ENCODE results near the gene TLE5. TPM values are rescaled to one million over a fixed set of nuclear protein-coding genes. Genes with fewer than 3 reads are reported as not detected.
"Not testable (repeated sequence)": the region's sequence is repeated elsewhere in the genome, so short reads cannot be mapped to it uniquely, and the experiment has no call there.

Gene TLE5
- total and polyA plus RNA-seq, 7 donors: 561 to 714 (median 588) TPM

DNA sequence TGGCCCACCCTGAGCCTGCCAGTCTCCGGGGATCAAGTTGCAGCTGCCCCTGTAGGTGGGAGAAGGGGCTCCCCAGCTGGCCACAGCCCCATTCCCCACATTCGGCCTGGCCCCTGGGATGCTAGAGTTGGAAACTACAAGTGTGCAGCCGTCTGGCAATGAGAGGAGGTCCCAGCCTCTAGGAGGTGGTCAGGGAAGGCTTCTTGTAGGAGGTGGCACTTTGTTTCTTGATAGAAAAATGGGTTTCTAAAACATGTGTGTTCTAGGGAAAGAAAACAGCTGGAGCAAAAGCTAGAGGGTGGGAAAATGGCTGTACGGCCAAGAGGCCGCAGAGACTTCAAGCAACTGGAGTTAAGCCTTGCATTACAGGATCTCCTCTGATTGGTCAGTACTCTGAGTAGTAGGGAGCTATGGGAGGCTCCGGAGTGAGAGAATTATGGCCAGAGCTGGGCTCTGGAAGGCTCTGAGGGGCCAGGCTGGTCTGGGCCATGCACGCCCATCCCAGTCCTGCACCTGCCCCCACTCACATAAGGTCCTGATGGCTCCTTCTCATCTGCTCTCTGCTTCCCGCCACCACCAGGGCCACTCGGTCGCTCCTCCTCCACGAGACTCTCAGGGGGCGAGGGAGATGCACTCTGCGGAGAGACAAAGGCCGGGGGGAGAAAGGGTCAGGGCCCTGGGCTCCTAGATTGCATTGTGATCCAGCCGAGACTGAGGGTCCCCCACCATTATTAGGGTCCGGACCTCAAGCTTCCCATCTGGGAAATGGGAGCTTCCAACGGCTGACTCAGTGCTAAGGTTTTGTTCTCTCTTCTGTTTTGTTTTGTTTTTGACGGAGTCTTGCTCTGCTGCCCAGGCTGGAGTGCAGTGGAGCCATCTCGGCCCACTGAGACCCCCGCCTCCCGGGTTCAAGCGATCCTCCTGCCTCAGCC is 46.9 kb downstream of the TLE5 start:
- H3K27ac ChIP-seq: no peak overlapping the region
- H3K4me1 ChIP-seq: no peaks in the 10 kb centered on the region
- H3K9me3 ChIP-seq: no peaks in the 10 kb centered on the region
- TF ChIP-seq POLR2AphosphoS5 (IDR thresholded peaks at IDR 0.05) (no peak), EP300 (IDR thresholded peaks at IDR 0.05) (no peak), POLR2A (IDR thresholded peaks at IDR 0.05) (no peak)
- TF ChIP-seq, protein P1, sequence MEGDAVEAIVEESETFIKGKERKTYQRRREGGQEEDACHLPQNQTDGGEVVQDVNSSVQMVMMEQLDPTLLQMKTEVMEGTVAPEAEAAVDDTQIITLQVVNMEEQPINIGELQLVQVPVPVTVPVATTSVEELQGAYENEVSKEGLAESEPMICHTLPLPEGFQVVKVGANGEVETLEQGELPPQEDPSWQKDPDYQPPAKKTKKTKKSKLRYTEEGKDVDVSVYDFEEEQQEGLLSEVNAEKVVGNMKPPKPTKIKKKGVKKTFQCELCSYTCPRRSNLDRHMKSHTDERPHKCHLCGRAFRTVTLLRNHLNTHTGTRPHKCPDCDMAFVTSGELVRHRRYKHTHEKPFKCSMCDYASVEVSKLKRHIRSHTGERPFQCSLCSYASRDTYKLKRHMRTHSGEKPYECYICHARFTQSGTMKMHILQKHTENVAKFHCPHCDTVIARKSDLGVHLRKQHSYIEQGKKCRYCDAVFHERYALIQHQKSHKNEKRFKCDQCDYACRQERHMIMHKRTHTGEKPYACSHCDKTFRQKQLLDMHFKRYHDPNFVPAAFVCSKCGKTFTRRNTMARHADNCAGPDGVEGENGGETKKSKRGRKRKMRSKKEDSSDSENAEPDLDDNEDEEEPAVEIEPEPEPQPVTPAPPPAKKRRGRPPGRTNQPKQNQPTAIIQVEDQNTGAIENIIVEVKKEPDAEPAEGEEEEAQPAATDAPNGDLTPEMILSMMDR (IDR thresholded peaks at IDR 0.05): no peak
- intact Hi-C loops (cut with DNase I): no loop called here
- WGBS, 2 donors: 91 to 95% methylated on average over 22 of the region's 22 CpGs
- H3K36me3 ChIP-seq: peaks cover 4 to 55% (median 10%) of the 10 kb centered on the region in 4 donors
- DNase-seq: no peak
- no peaks in the 10 kb centered on the region for H3K27me3 ChIP-seq
- no peak overlapping the region for H3K4me3 ChIP-seq

DNA sequence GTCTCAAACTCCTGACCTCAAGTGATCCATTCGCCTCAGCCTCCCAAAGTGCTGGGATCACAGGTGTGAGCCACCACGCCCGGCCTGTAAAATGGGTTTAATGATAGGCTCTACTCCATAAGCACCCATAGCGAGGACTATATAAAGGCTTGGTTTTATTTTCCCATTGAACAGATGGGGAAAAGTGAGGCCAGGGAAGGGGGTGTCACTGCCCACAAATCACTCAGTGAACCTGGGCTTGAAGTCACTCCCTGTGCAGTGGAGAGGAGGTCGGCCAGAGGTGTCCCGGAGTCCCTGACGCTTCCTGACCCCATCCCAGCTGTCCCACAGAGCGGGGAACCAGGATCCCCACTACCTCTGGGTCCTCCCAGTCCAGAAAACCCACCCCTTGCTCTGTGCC is 48.2 kb downstream of the TLE5 start:
- peaks cover 7 to 52% (median 14%) of the 10 kb centered on the region in 4 donors for H3K36me3 ChIP-seq

DNA sequence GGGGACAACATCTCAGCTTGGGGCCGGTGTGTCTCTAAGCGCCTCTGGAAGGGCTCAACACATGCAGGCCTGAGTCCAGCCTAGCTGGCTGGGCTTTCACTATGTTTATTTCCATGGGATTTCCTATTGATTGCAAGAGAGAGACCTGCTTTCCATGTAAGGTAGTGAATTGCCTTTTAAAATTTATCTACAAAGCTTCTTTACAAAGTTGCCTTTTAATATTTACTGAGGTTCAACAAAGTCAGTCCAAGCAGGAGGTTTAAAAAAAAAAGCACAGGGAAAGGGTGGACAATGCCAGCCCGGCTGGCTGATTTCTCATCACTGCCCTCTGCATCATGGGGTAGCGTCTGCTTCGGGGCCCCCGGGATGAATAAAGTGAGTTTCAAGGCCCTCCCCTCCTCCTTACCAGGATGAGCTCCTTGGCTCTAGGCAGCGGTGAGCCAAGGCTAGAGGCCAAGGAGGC is 49.0 kb downstream of the TLE5 start:
- Histone ChIP-seq H3K27me3 (no peaks in the 10 kb centered on the region), H3K27ac (no peak overlapping the region), H3K4me3 (no peak overlapping the region), H3K36me3 (peaks cover 12 to 54% (median 17%) of the 10 kb centered on the region in 4 donors), H3K4me1 (no peaks in the 10 kb centered on the region), H3K9me3 (no peaks in the 10 kb centered on the region)
- intact Hi-C loops (cut with DNase I): no loop called here
- TF ChIP-seq POLR2A (IDR thresholded peaks at IDR 0.05) (no peak), POLR2AphosphoS5 (IDR thresholded peaks at IDR 0.05) (no peak), EP300 (IDR thresholded peaks at IDR 0.05) (no peak)
- TF ChIP-seq, protein P1 (IDR thresholded peaks at IDR 0.05): no peak
- no peak for DNase-seq
- 86 to 90% methylated on average over 7 of the region's 7 CpGs for WGBS, 2 donors

More for the DNA sequence above, 48.2 kb downstream of the TLE5 start:
- 95 to 96% methylated on average over 8 of the region's 8 CpGs for WGBS, 2 donors
- Histone ChIP-seq H3K27me3 (no peaks in the 10 kb centered on the region), H3K9me3 (no peaks in the 10 kb centered on the region), H3K4me3 (no peak overlapping the region), H3K4me1 (no peaks in the 10 kb centered on the region), H3K27ac (no peak overlapping the region)
- no peak for TF ChIP-seq POLR2AphosphoS5 (IDR thresholded peaks at IDR 0.05)
- intact Hi-C loops (cut with DNase I): no loop called here
- no peak for DNase-seq

DNA sequence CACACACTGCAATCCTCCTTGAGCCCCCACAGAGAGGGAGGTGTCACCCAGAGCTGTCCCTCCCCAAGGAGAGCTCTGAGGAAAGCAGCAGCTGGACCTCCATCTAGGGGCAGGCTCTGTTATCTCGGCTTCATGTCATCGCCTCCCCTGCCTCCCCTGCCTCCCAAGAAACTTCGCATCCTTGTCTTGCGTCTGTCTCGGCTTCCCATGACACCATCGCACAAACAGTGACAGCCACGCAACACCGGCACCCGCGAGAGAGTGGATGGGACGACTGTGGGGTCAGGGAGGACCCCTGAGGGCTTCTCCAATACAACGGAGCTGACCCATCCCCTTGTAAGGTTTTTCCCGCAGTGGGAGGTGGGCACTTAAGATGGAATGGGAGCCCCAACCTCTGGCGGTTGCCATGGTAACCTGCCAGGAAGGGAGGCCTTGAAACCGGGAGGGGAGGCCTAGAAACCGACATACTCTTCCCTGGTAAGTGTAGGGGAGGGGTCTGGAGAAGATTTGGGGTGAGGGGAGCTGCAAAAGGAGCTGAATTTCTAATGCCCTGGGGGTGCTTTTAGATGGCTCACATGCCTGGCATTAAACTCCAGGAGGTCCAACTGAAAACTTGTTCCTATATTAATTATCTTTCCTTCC is 49.6 kb downstream of the TLE5 start:
- H3K36me3 ChIP-seq: peaks cover 12 to 59% (median 17%) of the 10 kb centered on the region in 4 donors
- WGBS, 2 donors: 85 to 87% methylated on average over 16 of the region's 16 CpGs
- intact Hi-C loops (cut with DNase I): no loop called here
- no peaks in the 10 kb centered on the region for H3K27me3 ChIP-seq
- no peak overlapping the region for H3K27ac ChIP-seq
- H3K9me3 ChIP-seq: no peaks in the 10 kb centered on the region
- TF ChIP-seq EP300 (IDR thresholded peaks at IDR 0.05) (no peak), POLR2AphosphoS5 (IDR thresholded peaks at IDR 0.05) (no peak), POLR2A (IDR thresholded peaks at IDR 0.05) (no peak)
- TF ChIP-seq, protein P1 (IDR thresholded peaks at IDR 0.05): no peak
- H3K4me3 ChIP-seq: no peak overlapping the region
- no peaks in the 10 kb centered on the region for H3K4me1 ChIP-seq
- no peak for DNase-seq

DNA sequence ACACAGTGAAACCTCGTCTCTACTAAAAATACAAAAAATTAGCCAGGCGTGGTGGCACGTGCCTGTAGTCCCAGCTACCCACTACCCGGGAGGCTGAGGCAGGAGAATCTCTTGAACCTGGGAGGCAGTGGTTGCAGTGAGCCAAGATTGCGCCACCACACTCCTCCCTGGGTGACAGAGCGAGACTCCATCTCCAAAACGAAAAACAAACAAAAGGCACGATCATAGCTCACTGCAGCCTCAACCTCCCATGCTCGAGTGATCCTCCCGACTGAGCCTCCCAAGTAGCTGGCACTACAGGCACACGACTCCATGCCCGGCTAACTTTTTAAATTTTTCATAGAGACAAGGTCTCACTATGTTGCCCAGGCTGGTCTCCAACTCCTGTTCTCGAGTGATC is 50.2 kb downstream of the TLE5 start:
- H3K27me3 ChIP-seq; intact Hi-C loops (cut with DNase I); H3K4me1 ChIP-seq; DNase-seq; H3K9me3 ChIP-seq; H3K4me3 ChIP-seq; H3K27ac ChIP-seq: not testable (repeated sequence)
- H3K36me3 ChIP-seq: peaks cover 12 to 66% (median 19%) of the 10 kb centered on the region in 4 donors
- WGBS, 2 donors: 84 to 86% methylated on average over 13 of the region's 13 CpGs

Data from sigmoid colon (tissue), 7 donors.